HG02840 (cell line): Measurements from ENCODE around the gene ZNF471.

Source experiments
- ATAC-seq: cut with Tn5 transposase; IDR thresholded peaks from one replicate; pipeline ENCODE4 v1.9.1; 2021; ENCODE audit warnings: mild to moderate bottlenecking, moderate library complexity, moderate number of reproducible peaks; ENCODE audit not compliant: unreplicated experiment, low FRiP score

ZNF471 gene

GRCh38 chr19:56507446-56508289 lies at the start of gene ZNF471:
Gene ZNF471, plus strand, starts transcription at chr19:56507855. Its CDS starts 3,717 bp downstream, at chr19:56511572.
- ATAC-seq = no peak

- ATAC-seq = no peak
Observed at GRCh38 chr19:56474308-56474707, 33.3 kb upstream of the ZNF471 start.

GRCh38 chr19:56476093-56476492 lies 31.6 kb upstream of the ZNF471 start:
- no peak for ATAC-seq

- no peak for ATAC-seq
Observed at GRCh38 chr19:56476651-56477428, 30.8 kb upstream of the ZNF471 start, which contains the start of gene ZNF667. Gene ZNF667, minus strand, starts transcription at chr19:56477345. Its CDS starts 14,975 bp downstream, at chr19:56462370.

- ATAC-seq = no peak
Observed at GRCh38 chr19:56477429-56478338, 30.0 kb upstream of the ZNF471 start.

- no peak for ATAC-seq
Observed at GRCh38 chr19:56491399-56491798, 16.3 kb upstream of the ZNF471 start.

GRCh38 chr19:56504581-56504980 lies 3.1 kb upstream of the ZNF471 start:
- no peak for ATAC-seq

GRCh38 chr19:56508290-56508778 lies 679 bp downstream of the ZNF471 start:
- ATAC-seq = no peak

- no peak for ATAC-seq
Observed at GRCh38 chr19:56525214-56525860, 17.7 kb downstream of the ZNF471 start.

- ATAC-seq = no peak
Observed at GRCh38 chr19:56537442-56537841, 29.8 kb downstream of the ZNF471 start.

- no peak for ATAC-seq
Observed at GRCh38 chr19:56538254-56538760, 30.7 kb downstream of the ZNF471 start.

- ATAC-seq = no peak
Observed at GRCh38 chr19:56538761-56539263, 31.2 kb downstream of the ZNF471 start, which contains the start of gene ZFP28. Gene ZFP28, plus strand, starts transcription at chr19:56538948. Its CDS starts 71 bp downstream, at chr19:56539019.

- ATAC-seq = no peak
Observed at GRCh38 chr19:56543776-56544175, 36.1 kb downstream of the ZNF471 start.

- ATAC-seq = no peak
Observed at GRCh38 chr19:56547535-56547934, 39.9 kb downstream of the ZNF471 start.

- ATAC-seq = no peak
Observed at GRCh38 chr19:56554272-56554869, 46.7 kb downstream of the ZNF471 start.

- ATAC-seq = no peak
Observed at GRCh38 chr19:56562766-56563165, 55.1 kb downstream of the ZNF471 start.

GRCh38 chr19:56566904-56567273 lies 59.2 kb downstream of the ZNF471 start:
- ATAC-seq = peak; percentile 21

- ATAC-seq = peak; percentile 77
Observed at GRCh38 chr19:56567274-56568120, 59.8 kb downstream of the ZNF471 start, which contains the start of gene ZNF470. Gene ZNF470, plus strand, starts transcription at chr19:56567468. Its CDS starts 2,844 bp downstream, at chr19:56570312.
